HG03432 (cell line): ENCODE data around the gene IL22RA2.
"Not testable (repeated sequence)": the region's sequence is repeated elsewhere in the genome, so short reads cannot be mapped to it uniquely, and the experiment has no call there.

ENCODE experiments used
- ATAC-seq: cut with Tn5 transposase; IDR thresholded peaks from one replicate; pipeline ENCODE4 v1.9.1; 2021; ENCODE audit warnings: mild to moderate bottlenecking, moderate library complexity; ENCODE audit not compliant: unreplicated experiment

IL22RA2 gene

GRCh38 chr6:137173501-137173900, at the start of gene IL22RA2:
Gene IL22RA2 (minus strand): TSS chr6:137173644. CDS start chr6:137161749, 11,895 bp downstream.
- ATAC-seq: no peak

GRCh38 chr6:137222381-137222780, 48.9 kb upstream of the IL22RA2 start:
- no peak for ATAC-seq

- no peak for ATAC-seq
Observed at GRCh38 chr6:137219664-137220252, 46.3 kb upstream of the IL22RA2 start.

GRCh38 chr6:137218917-137219663, 45.6 kb upstream of the IL22RA2 start, which contains the start of gene IFNGR1:
Gene IFNGR1 (minus strand): TSS chr6:137219385. CDS start chr6:137219327, 58 bp downstream.
- ATAC-seq: peak; percentile 96

GRCh38 chr6:137218473-137218916, 45.1 kb upstream of the IL22RA2 start:
- peak; percentile 44 for ATAC-seq

GRCh38 chr6:137217801-137218472, 44.5 kb upstream of the IL22RA2 start:
- no peak for ATAC-seq

GRCh38 chr6:137216875-137217553, 43.6 kb upstream of the IL22RA2 start:
- ATAC-seq: no peak

GRCh38 chr6:137216106-137216505, 42.7 kb upstream of the IL22RA2 start:
- no peak for ATAC-seq

- ATAC-seq: not testable (repeated sequence)
Observed at GRCh38 chr6:137215630-137216029, 42.2 kb upstream of the IL22RA2 start.

- ATAC-seq: no peak
Observed at GRCh38 chr6:137214931-137215330, 41.5 kb upstream of the IL22RA2 start.

GRCh38 chr6:137213813-137214212, 40.4 kb upstream of the IL22RA2 start:
- no peak for ATAC-seq

- ATAC-seq: no peak
Observed at GRCh38 chr6:137213331-137213740, 39.9 kb upstream of the IL22RA2 start.

GRCh38 chr6:137211910-137212309, 38.5 kb upstream of the IL22RA2 start:
- no peak for ATAC-seq

GRCh38 chr6:137210903-137211302, 37.5 kb upstream of the IL22RA2 start:
- ATAC-seq: no peak

- ATAC-seq: no peak
Observed at GRCh38 chr6:137208279-137208678, 34.8 kb upstream of the IL22RA2 start.

GRCh38 chr6:137207457-137207856, 34.0 kb upstream of the IL22RA2 start:
- ATAC-seq: not testable (repeated sequence)

- no peak for ATAC-seq
Observed at GRCh38 chr6:137206577-137206976, 33.1 kb upstream of the IL22RA2 start.

- peak; percentile 48 for ATAC-seq
Observed at GRCh38 chr6:137203256-137203655, 29.8 kb upstream of the IL22RA2 start.

- ATAC-seq: peak; percentile 58
Observed at GRCh38 chr6:137202078-137202477, 28.6 kb upstream of the IL22RA2 start.

- no peak for ATAC-seq
Observed at GRCh38 chr6:137201006-137201405, 27.6 kb upstream of the IL22RA2 start.

GRCh38 chr6:137200288-137200687, 26.8 kb upstream of the IL22RA2 start:
- ATAC-seq: no peak
